Measurements from ENCODE around the gene MARK1. TPM values are rescaled to one million over a fixed set of nuclear protein-coding genes. Genes with fewer than 3 reads are reported as not detected.

The MARK1 gene
- total RNA-seq, 1 donor from 2014 or later, result 12.5 TPM

GRCh38 chr1:220684890-220685289 is 157.0 kb downstream of the MARK1 start:
- DNase-seq (ENCODE audit: low spot score), result no peak
- Mint-ChIP-seq H3K36me3 (ENCODE audit: low read depth, unreplicated experiment) (no peaks in the 10 kb centered on the region), H3K27me3 (ENCODE audit: unreplicated experiment) (no peaks in the 10 kb centered on the region), H3K4me1 (ENCODE audit: unreplicated experiment) (peaks cover 2% of the 10 kb centered on the region), H3K27ac (ENCODE audit: unreplicated experiment) (no peak overlapping the region), H3K9me3 (ENCODE audit: unreplicated experiment) (no peaks in the 10 kb centered on the region), H3K4me3 (ENCODE audit: unreplicated experiment) (no peak overlapping the region)
- TF ChIP-seq CTCF (IDR thresholded peaks at IDR 0.05; ENCODE audit: unreplicated experiment), result no peak

- DNase-seq (ENCODE audit: low spot score), result no peak
- H3K27me3 Mint-ChIP-seq (ENCODE audit: unreplicated experiment), result no peaks in the 10 kb centered on the region
Measured at GRCh38 chr1:220685879-220686278, 157.9 kb downstream of the MARK1 start.

GRCh38 chr1:220687809-220688208 is 159.9 kb downstream of the MARK1 start:
- Mint-ChIP-seq H3K36me3 (ENCODE audit: low read depth, unreplicated experiment) (peaks cover 4% of the 10 kb centered on the region), H3K9me3 (ENCODE audit: unreplicated experiment) (no peaks in the 10 kb centered on the region), H3K4me1 (ENCODE audit: unreplicated experiment) (peaks cover 22% of the 10 kb centered on the region), H3K4me3 (ENCODE audit: unreplicated experiment) (no peak overlapping the region), H3K27me3 (ENCODE audit: unreplicated experiment) (no peaks in the 10 kb centered on the region), H3K27ac (ENCODE audit: unreplicated experiment) (no peak overlapping the region)
- no peak for TF ChIP-seq CTCF (IDR thresholded peaks at IDR 0.05; ENCODE audit: unreplicated experiment)
- DNase-seq (ENCODE audit: low spot score), result no peak

More at GRCh38 chr1:220685879-220686278, 157.9 kb downstream of the MARK1 start:
- no peaks in the 10 kb centered on the region for H3K9me3 Mint-ChIP-seq (ENCODE audit: unreplicated experiment)
- H3K36me3 Mint-ChIP-seq (ENCODE audit: low read depth, unreplicated experiment), result no peaks in the 10 kb centered on the region
- TF ChIP-seq CTCF (IDR thresholded peaks at IDR 0.05; ENCODE audit: unreplicated experiment), result no peak
- H3K4me3 Mint-ChIP-seq (ENCODE audit: unreplicated experiment), result no peak overlapping the region
- no peak overlapping the region for H3K27ac Mint-ChIP-seq (ENCODE audit: unreplicated experiment)
- peaks cover 4% of the 10 kb centered on the region for H3K4me1 Mint-ChIP-seq (ENCODE audit: unreplicated experiment)

- DNase-seq (ENCODE audit: low spot score), result no peak
- H3K36me3 Mint-ChIP-seq (ENCODE audit: low read depth, unreplicated experiment), result peaks cover 4% of the 10 kb centered on the region
- H3K4me1 Mint-ChIP-seq (ENCODE audit: unreplicated experiment), result peaks cover 23% of the 10 kb centered on the region
- H3K27ac Mint-ChIP-seq (ENCODE audit: unreplicated experiment), result no peak overlapping the region
- H3K27me3 Mint-ChIP-seq (ENCODE audit: unreplicated experiment), result no peaks in the 10 kb centered on the region
- peak overlapping the region; percentile 88 for H3K4me3 Mint-ChIP-seq (ENCODE audit: unreplicated experiment)
- TF ChIP-seq CTCF (IDR thresholded peaks at IDR 0.05; ENCODE audit: unreplicated experiment), result no peak
- H3K9me3 Mint-ChIP-seq (ENCODE audit: unreplicated experiment), result no peaks in the 10 kb centered on the region
Measured at GRCh38 chr1:220689666-220690065, 161.7 kb downstream of the MARK1 start.

- Mint-ChIP-seq H3K9me3 (ENCODE audit: unreplicated experiment) (no peaks in the 10 kb centered on the region), H3K27ac (ENCODE audit: unreplicated experiment) (no peak within 1 kb of the TSS), H3K36me3 (ENCODE audit: low read depth, unreplicated experiment) (peaks cover 4% of the 10 kb centered on the region), H3K4me3 (ENCODE audit: unreplicated experiment) (peak within 1 kb of the TSS; percentile 88), H3K4me1 (ENCODE audit: unreplicated experiment) (peaks cover 23% of the 10 kb centered on the region), H3K27me3 (ENCODE audit: unreplicated experiment) (no peaks in the 10 kb centered on the region)
- peak; percentile 100 for TF ChIP-seq CTCF (IDR thresholded peaks at IDR 0.05; ENCODE audit: unreplicated experiment)
- DNase-seq (ENCODE audit: low spot score), result peak; percentile 91
Measured at GRCh38 chr1:220690140-220691052, 162.5 kb downstream of the MARK1 start, which contains the start of gene C1orf115. Gene C1orf115 (plus strand): TSS chr1:220690363. CDS start chr1:220690403, 40 bp downstream.
